HUES48 (cell line): ENCODE data around the gene RNF111.

Experiments used
- H3K27ac ChIP-seq: one replicate; pipeline ENCODE4 v1.7.0; 2013; ENCODE audit warnings: low read depth, low read length, inconsistent platforms
- H3K27me3 ChIP-seq: 2 replicates; pipeline ENCODE4 v1.6.1; 2013; ENCODE audit warnings: mild to moderate bottlenecking, low read length; ENCODE audit not compliant: control insufficient read depth, insufficient read depth
- H3K36me3 ChIP-seq: 2 replicates; pipeline ENCODE4 v1.6.1; 2013; ENCODE audit warnings: low read length; ENCODE audit not compliant: control insufficient read depth, insufficient read depth
- H3K4me1 ChIP-seq: 2 replicates; pipeline ENCODE4 v1.6.1; 2013; ENCODE audit warnings: mild to moderate bottlenecking, low read length; ENCODE audit not compliant: control insufficient read depth, insufficient read depth
- H3K4me3 ChIP-seq: 2 replicates; pipeline ENCODE4 v1.5.1; 2013; ENCODE audit warnings: mild to moderate bottlenecking, low read depth, low read length
- H3K9ac ChIP-seq: 2 replicates; pipeline ENCODE4 v1.6.1; 2013; ENCODE audit warnings: mild to moderate bottlenecking, low read depth, low read length, moderate library complexity
- H3K9me3 ChIP-seq: 2 replicates; pipeline ENCODE4 v1.6.1; 2013; ENCODE audit warnings: low read length; ENCODE audit not compliant: control insufficient read depth, insufficient read depth

Gene RNF111

DNA sequence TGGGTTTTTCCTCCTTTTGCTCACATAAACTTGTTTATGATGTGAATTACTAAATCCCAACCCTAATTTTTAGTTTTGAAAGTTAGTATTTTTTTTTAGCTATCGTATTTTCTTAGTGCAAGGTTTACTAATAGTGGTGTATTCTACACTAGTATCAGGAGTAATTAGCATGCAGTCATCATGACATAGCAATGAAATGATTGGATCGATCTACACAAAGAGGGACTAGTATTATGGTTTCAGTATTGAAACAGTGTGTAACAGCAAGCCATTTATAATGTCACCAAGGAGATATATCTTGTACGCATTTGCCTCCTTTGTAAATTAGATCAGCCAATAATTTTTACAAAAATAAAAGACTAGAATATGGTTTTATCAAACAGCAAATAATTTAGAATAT lies 38.7 kb downstream of the RNF111 start:
- Histone ChIP-seq H3K9ac (no peak overlapping the region), H3K9me3 (no peaks in the 10 kb centered on the region), H3K27me3 (no peaks in the 10 kb centered on the region), H3K27ac (no peak overlapping the region), H3K36me3 (peaks cover 12% of the 10 kb centered on the region), H3K4me1 (no peaks in the 10 kb centered on the region), H3K4me3 (no peak overlapping the region)

DNA sequence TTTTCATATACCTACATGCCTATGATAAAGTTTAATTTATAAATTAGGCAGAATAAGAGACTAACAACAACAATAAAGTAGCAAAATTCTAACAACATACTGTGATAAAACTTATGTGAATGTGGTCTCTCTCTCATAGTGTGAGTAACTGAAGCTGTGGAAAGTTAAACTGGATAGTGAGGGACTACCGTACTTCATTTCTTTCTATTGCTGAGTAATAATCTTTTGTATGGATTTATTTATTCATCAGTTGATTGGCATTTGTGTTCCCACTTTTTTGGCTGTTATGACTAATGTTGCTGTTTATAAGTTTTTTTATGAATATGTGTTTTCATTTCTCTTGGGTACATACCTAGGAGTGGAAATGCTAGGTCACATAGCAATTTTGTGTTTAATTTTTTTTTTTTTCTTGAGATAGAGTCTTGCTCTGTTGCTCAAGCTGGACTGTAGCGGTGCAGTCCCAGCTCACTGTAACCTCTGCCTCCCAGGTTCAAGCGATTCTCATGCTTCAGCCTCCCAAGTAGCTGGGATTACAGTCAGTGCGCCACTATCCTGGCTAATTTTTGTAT lies 41.0 kb downstream of the RNF111 start:
- H3K4me3 ChIP-seq: no peak overlapping the region
- H3K36me3 ChIP-seq: peaks cover 23% of the 10 kb centered on the region
- no peaks in the 10 kb centered on the region for H3K9me3 ChIP-seq
- no peaks in the 10 kb centered on the region for H3K4me1 ChIP-seq
- no peak overlapping the region for H3K27ac ChIP-seq
- no peak overlapping the region for H3K9ac ChIP-seq
- no peaks in the 10 kb centered on the region for H3K27me3 ChIP-seq

DNA sequence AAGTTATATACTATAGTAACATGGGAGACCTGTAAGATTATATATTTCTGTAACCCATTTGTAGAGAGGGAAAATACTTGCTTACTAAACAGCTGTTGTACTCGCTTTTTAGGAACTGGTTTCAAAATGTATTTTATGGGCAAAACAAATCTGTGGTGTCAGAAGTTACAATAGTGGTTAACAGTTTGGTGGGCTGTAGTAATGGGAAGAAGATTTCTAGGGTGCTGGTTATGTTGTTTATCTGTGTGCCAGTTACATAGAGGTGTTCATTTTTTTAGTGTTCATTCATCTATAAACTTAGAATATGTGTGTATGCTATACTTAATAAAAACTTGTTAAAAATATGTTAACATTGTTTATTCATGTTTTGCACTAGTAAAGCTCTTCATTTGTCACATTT lies 42.1 kb downstream of the RNF111 start:
- Histone ChIP-seq H3K4me3 (no peak overlapping the region), H3K4me1 (no peaks in the 10 kb centered on the region), H3K36me3 (peaks cover 23% of the 10 kb centered on the region), H3K27me3 (no peaks in the 10 kb centered on the region), H3K9me3 (no peaks in the 10 kb centered on the region), H3K9ac (no peak overlapping the region), H3K27ac (no peak overlapping the region)

DNA sequence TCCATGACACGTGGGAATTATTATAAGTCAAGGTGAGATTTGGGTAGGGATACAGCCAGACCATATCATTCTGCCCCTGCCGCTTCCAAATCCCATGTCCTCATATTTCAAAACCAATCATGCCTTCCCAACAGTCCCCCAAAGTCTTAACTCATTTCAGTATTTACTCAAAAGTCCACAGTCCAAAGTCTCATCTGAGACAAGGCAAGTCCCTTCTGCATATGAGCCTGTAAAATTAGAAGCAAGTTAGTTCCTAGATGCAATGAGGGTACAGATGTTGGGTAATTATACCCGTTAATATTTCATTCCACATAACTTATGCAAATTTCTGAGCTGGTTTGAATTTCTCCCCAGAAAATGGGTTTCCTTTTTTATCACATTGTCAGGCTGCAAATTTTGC lies 47.7 kb downstream of the RNF111 start:
- no peak overlapping the region for H3K4me3 ChIP-seq
- no peak overlapping the region for H3K27ac ChIP-seq
- H3K4me1 ChIP-seq: no peaks in the 10 kb centered on the region
- peaks cover 27% of the 10 kb centered on the region for H3K36me3 ChIP-seq
- no peak overlapping the region for H3K9ac ChIP-seq
- no peaks in the 10 kb centered on the region for H3K27me3 ChIP-seq
- no peaks in the 10 kb centered on the region for H3K9me3 ChIP-seq

DNA sequence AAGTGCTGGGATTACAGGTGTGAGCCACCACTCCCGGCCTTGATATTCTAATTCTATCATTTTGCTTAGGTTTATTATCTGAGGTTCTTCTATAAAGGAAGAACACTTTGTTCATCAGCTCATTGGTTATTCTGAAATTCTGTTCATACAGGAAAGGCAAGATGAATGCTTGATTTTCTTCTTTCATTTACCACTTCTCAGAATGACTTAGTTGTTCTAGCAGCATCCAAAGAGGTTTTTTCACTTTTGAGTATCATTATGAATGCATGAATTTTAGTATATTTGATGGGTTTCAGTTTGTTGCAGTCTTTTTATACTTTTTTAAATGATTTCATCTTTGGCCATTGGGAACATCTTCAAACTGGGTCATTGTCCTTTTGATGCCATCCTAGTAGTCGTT lies 51.8 kb downstream of the RNF111 start:
- peaks cover 4% of the 10 kb centered on the region; the same call in 1 of the 2 replicates for H3K36me3 ChIP-seq
- H3K9ac ChIP-seq: no peak overlapping the region
- no peak overlapping the region for H3K27ac ChIP-seq
- H3K4me3 ChIP-seq: no peak overlapping the region
- H3K9me3 ChIP-seq: no peaks in the 10 kb centered on the region
- no peaks in the 10 kb centered on the region for H3K27me3 ChIP-seq
- H3K4me1 ChIP-seq: no peaks in the 10 kb centered on the region

DNA sequence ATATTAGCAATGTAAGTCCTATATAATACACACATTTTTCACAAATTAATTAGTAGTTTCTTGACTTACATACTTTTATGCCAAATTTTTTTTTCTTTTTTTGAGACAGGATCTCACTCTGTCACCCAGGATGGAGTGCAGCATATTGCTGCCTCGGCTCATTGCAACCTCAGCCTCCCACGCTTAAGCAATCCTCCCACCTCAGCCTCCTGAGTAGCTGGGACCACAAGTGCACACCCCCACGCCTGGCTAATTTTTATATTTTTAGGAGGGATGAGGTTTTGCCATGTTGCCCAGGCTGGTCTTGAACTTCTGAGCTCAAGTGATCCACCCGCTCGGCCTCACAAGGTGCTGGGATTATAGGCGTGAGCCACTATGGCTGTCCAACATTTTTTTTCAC lies 54.6 kb downstream of the RNF111 start:
- H3K4me3 ChIP-seq: no peak overlapping the region
- H3K9ac ChIP-seq: no peak overlapping the region
- no peaks in the 10 kb centered on the region for H3K4me1 ChIP-seq
- no peaks in the 10 kb centered on the region for H3K27me3 ChIP-seq
- no peak overlapping the region for H3K27ac ChIP-seq
- peaks cover 4% of the 10 kb centered on the region; the same call in 1 of the 2 replicates for H3K36me3 ChIP-seq
- no peaks in the 10 kb centered on the region for H3K9me3 ChIP-seq

DNA sequence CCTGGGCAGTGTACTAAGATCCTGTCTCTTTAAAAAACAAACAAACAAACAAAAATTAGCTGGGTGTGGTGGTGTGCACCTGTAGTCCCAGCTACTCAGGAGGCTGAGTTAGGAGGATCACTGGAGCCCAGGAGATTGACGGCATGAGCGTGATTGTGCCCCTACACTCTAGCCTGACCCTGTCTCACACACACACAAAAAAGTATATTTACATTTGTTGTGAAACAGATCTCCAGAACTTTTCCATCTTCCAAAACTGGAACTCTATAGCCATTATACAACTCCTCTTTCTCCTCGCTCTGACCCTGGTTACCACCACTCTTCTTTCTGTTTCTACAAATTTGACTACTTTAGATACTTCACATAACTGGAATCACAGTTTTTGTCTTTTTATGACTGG lies 61.4 kb downstream of the RNF111 start:
- Histone ChIP-seq H3K27me3 (no peaks in the 10 kb centered on the region), H3K4me3 (no peak overlapping the region), H3K36me3 (peaks cover 21% of the 10 kb centered on the region), H3K4me1 (no peaks in the 10 kb centered on the region), H3K27ac (no peak overlapping the region), H3K9me3 (no peaks in the 10 kb centered on the region), H3K9ac (no peak overlapping the region)

DNA sequence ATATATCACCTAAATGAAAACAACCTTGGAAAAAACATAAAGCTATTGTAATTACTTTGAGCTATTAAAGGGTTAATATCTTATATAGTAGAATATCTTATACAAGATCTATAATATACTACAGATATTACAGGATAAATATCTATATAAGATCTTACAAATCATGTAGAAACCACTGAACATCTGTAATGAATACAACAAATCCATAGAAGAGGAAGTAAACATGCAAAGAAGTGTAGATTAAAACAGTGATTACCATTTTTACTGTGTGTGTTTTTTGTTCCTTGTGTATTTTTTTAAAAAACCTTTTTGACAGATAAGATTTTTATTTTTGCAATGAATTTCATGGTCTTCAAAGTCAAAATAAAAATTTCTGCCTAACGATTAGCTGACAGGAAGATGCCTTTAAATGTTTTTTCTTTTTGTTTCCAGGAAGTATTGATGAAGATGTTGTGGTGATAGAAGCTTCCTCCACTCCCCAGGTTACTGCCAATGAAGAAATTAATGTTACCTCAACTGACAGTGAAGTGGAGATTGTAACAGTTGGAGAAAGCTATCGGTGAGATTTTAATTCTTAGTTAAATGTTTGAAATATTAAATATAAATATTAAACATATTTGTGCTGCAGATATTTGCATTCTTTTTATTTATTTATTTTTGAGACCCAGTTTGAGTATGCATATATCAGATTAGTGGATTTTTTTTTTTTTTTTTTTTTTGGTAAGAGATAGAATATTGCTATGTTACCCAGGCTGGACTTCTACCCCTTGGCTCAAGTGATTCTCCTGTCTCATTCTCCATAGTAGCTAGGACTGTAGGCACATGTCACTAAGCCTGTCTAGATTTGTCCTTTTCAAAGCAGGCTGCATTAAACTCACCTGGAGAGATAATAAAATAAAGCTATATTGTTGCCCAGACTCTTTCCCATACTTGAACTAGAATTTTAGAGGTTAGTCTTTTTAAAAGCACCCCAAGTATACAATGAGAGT lies 64.7 kb downstream of the RNF111 start:
- Histone ChIP-seq H3K4me3 (no peak overlapping the region), H3K4me1 (no peaks in the 10 kb centered on the region), H3K36me3 (peaks cover 49% of the 10 kb centered on the region), H3K27ac (no peak overlapping the region), H3K27me3 (no peaks in the 10 kb centered on the region), H3K9ac (no peak overlapping the region), H3K9me3 (no peaks in the 10 kb centered on the region)

DNA sequence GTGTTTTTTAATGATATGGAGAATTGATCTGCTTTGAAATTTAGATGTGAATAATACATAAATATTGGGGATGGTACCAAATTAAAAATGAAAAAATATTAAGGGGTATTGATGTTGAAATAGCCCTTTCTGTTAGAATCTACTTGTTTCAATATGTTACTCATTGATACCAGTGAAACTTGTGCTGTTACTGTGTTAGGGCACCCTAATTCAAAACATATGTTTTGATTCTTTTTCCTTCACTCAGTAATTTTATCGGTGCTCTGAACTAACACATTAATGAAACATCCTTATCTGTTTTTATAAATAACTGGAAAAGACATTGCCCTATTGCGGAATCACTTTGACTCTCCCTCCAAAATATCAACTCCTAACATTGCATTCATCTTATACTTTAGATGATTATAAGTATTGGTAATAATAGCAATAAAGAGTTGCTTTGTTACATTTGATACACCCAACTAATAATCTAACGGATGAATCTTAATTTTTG lies 65.5 kb downstream of the RNF111 start:
- no peaks in the 10 kb centered on the region for H3K4me1 ChIP-seq
- no peaks in the 10 kb centered on the region for H3K27me3 ChIP-seq
- no peak overlapping the region for H3K4me3 ChIP-seq
- no peak overlapping the region for H3K9ac ChIP-seq
- no peaks in the 10 kb centered on the region for H3K9me3 ChIP-seq
- H3K27ac ChIP-seq: no peak overlapping the region
- H3K36me3 ChIP-seq: peaks cover 55% of the 10 kb centered on the region

DNA sequence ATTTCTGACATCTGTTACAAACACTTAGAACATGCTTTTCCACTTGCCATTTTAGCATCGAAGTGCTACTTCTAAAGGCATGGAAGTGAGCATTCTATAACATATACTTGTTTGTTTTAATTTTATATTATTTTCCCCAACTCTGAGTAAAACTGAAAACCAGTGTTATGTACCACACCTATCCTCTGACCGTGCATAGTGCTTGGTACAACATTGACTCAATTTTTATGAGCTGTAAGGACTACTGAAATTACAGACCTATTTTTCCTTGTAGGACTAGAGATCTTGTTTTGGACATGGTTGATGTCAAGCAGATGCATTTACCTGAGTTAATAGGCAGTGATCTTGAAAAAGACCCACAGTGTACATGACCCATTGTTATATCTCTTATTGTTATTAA lies 66.0 kb downstream of the RNF111 start:
- Histone ChIP-seq H3K9me3 (no peaks in the 10 kb centered on the region), H3K27me3 (no peaks in the 10 kb centered on the region), H3K4me3 (no peak overlapping the region), H3K4me1 (no peaks in the 10 kb centered on the region), H3K36me3 (peaks cover 57% of the 10 kb centered on the region), H3K9ac (no peak overlapping the region), H3K27ac (no peak overlapping the region)

DNA sequence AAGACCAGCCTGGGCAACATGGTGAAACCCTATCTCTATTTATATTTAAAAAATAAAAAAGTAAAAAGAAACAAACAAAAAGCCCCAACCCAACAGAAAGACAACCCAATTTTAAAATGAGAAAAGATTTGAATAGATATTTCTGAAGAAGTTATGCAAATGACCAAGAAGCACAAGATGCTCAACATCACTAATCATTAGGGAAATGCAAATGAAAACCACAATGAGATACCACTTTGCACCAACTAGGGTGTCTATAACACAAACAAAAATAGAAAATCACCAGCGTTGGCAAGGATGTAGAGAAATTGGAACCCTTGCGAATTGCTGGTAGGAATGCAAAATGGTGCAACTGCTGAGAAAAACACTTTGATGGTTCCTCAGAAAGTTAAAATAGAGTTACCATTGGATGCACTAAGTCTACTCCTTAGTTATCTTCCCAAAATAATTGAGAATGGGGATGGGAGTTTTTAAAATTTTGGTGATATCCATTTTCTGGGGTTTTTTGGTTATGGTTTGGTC lies 71.7 kb downstream of the RNF111 start:
- Histone ChIP-seq H3K27ac (no peak overlapping the region), H3K9ac (no peak overlapping the region), H3K27me3 (no peaks in the 10 kb centered on the region), H3K36me3 (peaks cover 89% of the 10 kb centered on the region), H3K4me3 (no peak overlapping the region), H3K9me3 (no peaks in the 10 kb centered on the region), H3K4me1 (no peaks in the 10 kb centered on the region)
